ENCODE measurements around the gene BLMH.

The BLMH gene

GRCh38 chr17:30302241-30302640, 10.5 kb upstream of the BLMH start:
- DNase-seq, result no peak

GRCh38 chr17:30300818-30301217, 9.1 kb upstream of the BLMH start:
- no peak for DNase-seq

- DNase-seq, result no peak
These were observed 7.3 kb upstream of the BLMH start for GRCh38 chr17:30299000-30299399.

GRCh38 chr17:30297715-30298114, 6.0 kb upstream of the BLMH start:
- DNase-seq, result no peak

- no peak for DNase-seq
These were observed 4.8 kb upstream of the BLMH start for GRCh38 chr17:30296499-30297080.

GRCh38 chr17:30292286-30292858, 628 bp upstream of the BLMH start:
- no peak for DNase-seq

GRCh38 chr17:30290696-30291542, 825 bp downstream of the BLMH start:
- peak; percentile 11 for DNase-seq

- no peak for DNase-seq
These were observed 1.7 kb downstream of the BLMH start for GRCh38 chr17:30290077-30290476.

- no peak for DNase-seq
These were observed 12.6 kb downstream of the BLMH start for GRCh38 chr17:30279156-30279555.

- DNase-seq, result no peak
These were observed 13.7 kb downstream of the BLMH start for GRCh38 chr17:30278032-30278431.

GRCh38 chr17:30275911-30276310, 15.8 kb downstream of the BLMH start:
- DNase-seq, result no peak

GRCh38 chr17:30274887-30275286, 16.9 kb downstream of the BLMH start:
- DNase-seq, result no peak

- no peak for DNase-seq
These were observed 18.4 kb downstream of the BLMH start for GRCh38 chr17:30273373-30273772.

GRCh38 chr17:30271102-30271501, 20.6 kb downstream of the BLMH start:
- no peak for DNase-seq

- DNase-seq, result no peak
These were observed 24.1 kb downstream of the BLMH start for GRCh38 chr17:30267625-30268024.

- no peak for DNase-seq
These were observed 28.0 kb downstream of the BLMH start for GRCh38 chr17:30263552-30264333.

- no peak for DNase-seq
These were observed 34.8 kb downstream of the BLMH start for GRCh38 chr17:30256756-30257506.

GRCh38 chr17:30254150-30254549, 37.6 kb downstream of the BLMH start:
- no peak for DNase-seq

- no peak for DNase-seq
These were observed 38.4 kb downstream of the BLMH start for GRCh38 chr17:30253312-30253711.

- DNase-seq, result no peak
These were observed 39.8 kb downstream of the BLMH start for GRCh38 chr17:30251931-30252330.

GRCh38 chr17:30249460-30249859, 42.3 kb downstream of the BLMH start:
- no peak for DNase-seq

GRCh38 chr17:30248786-30249185, 43.0 kb downstream of the BLMH start:
- no peak for DNase-seq

GRCh38 chr17:30246460-30246859, 45.3 kb downstream of the BLMH start:
- no peak for DNase-seq
